GM21737 (cell line): ENCODE data around the gene DAAM1.

Experiments
- ATAC-seq: cut with Tn5 transposase; IDR thresholded peaks from one replicate; pipeline ENCODE4 v1.9.1; 2021; ENCODE audit warnings: mild to moderate bottlenecking, moderate library complexity; ENCODE audit not compliant: unreplicated experiment

The DAAM1 gene

DNA sequence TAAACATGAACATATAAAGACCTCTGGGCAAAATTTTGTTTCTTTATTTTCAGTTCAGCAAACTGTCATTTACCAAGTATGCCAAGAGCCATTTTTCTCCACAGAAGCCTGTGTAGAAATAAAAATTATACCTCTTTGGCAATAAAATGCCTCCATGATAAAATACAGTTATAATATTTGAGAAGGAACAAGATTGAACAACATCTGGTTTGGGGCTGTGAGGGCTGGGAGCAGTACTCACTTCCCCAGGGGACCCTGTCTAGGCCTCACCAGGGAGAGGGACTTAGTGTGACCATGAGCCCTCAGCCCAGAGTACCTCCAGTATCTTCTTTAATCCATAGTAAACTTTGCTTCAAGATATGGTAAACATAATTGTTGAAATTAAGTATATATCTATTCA is 65.1 kb downstream of the DAAM1 start:
- ATAC-seq = no peak

DNA sequence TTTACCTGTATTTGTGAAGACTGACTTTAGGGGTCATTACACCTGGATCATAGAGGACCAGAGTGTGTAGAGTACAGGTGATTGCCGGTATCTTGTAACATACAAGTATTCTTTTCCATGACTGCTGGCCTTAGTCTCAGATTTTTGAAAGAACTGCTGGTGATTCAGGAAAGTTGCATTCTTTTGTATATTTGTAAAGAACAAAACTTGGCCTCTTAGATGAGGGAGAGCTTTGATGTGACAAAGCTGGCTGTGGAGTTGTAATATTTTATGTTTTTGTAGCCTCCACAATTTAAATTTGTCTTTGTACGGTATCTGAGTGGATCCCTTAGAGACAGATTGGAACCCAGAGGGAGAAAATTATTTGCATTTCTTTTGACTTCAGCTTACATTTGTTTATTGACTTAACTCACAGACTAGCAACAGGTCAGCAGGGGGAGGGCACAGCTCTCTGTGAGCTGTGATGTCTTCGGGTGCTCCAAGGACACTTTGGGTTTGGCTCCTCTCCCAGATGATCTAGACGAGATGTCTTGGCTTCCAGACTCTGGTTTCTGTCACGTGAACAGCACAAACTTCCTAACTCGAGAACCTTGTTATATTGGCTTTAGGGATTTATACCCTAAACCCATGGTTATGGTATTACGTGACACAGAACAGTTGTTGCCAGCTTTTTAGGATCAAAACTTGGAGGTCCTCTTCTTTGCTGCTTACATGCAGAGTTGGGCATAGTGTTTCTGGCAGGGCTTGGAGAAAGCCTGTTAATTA is 65.9 kb downstream of the DAAM1 start:
- ATAC-seq = no peak

DNA sequence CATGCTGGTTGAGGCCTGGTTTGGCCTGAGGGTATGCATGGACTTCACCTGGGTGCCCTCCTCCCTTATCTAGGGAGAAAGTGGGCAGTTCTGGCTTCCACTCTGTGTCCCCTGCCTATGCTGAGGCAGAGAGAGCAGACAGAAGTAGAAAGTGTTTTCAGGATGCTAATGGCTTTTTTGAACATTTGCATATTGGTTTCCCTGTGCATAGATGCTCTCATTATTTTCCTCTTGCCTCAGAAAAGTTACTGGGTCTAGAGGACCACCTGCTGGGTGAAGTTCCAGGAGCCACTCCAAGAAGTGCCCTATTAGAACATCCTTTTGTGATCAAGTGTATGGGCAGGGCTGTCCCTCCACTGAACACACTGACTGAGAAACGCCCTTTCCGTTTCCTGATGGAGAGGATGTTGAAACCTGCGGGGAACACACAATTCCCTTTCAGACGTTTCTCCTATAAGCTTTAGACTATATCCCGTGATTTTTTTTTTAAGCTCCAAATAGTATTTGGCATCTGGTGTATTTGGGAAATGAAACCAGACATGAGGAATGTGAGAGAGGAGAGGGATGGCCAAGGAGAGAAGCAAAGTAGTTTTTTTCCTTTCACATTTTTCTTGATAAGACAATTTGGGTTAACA is 66.6 kb downstream of the DAAM1 start:
- ATAC-seq = no peak

DNA sequence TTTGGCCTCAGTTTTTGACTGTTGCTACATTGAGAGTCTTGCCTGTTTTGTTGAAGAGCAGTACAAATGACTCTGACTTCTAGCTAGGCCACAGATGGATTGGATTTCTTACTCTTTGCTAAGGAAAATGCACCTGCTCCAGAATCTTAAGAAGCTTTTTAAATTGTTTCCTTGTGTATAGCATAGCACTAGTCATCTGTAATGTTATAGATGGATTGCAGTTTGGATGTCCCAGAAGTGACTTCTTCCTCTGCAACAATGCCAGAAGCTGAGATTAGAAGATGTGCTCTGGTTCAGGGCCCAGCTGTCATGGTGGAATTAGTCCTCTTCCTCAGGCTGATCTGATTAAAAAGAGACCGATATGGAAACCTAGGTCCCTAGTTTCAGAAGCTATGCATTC is 67.9 kb downstream of the DAAM1 start:
- no peak for ATAC-seq

DNA sequence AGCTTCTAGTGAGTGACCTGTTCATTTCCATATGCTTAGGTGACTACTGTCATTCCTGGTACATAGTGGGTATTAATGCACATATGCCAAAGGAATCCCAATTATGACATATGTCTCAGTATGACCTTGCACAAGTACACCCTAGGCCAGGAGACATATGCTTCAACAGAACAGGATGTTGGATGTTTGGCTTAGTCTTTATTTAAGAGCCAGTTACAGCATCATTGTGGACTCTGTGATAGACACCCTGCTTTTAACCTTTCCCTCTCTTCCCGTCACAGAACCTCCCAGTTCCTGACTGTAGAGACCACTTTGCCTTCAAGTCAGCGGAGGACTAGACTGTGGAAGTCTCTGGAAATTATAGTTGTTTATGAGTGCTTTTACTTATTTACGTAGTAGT is 72.9 kb downstream of the DAAM1 start:
- no peak for ATAC-seq

DNA sequence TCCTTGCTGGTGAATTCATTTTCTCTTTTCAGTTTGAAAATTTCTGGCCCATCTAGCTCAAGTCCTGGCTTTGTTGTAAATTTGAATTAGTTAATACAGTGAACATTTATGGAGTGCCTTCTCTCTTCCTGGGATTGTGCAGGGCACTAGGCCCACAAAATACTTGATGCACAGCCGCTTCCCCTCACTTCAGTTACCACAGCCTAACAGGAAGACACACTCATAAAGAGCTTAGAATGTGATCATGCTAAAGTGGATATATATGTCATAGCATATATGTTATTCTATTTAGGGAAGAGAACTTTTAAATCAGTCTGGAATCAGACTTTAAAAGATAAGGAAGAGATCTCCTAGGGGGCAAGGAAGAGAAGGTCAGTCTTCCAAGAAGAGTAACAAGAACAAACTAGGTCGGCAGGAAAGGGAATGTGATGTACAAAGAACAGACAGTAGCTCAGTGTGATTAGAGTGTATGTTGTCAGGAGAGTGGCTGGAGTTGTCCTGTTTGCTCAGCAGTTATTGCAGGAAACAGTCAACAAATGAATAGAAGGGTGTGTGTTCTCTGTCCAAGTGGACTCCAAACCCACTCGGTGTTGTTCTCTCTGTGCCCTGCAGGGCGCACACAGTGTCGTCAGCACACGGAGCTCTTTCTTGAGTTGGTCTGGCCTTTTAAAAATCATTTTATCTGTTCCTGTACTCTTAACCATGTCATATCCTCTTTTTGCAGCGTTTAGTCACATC is 74.4 kb downstream of the DAAM1 start:
- ATAC-seq = no peak

DNA sequence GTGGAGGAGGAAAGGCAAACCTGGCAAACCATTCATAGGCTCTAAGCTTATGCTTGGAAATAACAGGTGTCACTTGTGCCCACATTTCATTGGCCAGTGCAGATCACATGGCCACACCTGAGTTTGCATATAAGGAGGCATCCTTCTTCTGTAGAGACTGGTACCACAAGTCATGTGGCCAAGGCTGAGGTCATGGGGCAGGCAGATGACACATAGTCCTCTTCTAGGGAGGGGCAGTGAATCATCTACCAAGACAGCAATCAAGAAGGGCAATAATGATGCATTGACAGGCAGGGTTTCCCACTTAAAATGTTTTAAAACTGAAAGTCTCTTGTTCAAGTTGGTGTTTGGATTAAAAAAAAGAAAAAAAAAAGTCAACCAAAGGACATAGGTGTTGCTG is 77.3 kb downstream of the DAAM1 start:
- ATAC-seq = no peak

DNA sequence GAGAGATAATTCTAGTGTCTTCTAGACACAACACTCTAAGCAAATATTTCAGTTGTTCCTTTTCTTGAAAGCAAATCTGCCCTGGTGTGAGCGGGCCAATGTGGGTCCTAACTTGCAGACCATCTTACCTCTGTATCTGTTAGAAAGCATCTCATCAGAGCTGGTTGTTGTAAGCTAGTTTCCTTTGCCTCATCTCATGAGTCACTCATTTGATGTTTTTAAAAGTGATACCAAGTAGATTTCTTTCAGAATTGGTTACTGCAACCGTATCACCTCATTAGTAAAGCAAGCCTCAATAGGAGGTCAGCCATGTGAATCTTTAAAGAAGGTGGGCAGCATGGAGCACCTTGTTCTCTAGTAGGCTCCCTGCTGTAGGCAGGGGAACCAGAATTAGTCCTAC is 78.6 kb downstream of the DAAM1 start:
- ATAC-seq = no peak

DNA sequence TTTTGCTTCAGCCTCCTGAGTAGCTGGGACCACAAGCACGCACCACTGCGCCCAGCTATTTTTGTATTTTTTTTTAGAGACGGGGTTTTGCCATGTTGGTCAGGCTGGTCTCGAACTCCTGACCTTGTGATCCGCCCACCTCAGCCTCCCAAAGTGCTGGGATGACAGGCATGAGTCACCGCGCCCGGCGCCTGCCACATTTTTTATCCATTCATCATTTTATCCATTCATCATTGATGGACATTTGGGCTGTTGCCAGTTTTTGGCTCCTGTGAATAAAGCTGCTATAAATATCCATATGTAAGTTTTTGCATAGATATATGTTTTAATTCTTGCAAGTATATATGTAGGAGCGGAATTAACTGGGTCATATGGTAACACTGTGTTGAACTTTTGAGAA is 79.5 kb downstream of the DAAM1 start:
- ATAC-seq = no peak

DNA sequence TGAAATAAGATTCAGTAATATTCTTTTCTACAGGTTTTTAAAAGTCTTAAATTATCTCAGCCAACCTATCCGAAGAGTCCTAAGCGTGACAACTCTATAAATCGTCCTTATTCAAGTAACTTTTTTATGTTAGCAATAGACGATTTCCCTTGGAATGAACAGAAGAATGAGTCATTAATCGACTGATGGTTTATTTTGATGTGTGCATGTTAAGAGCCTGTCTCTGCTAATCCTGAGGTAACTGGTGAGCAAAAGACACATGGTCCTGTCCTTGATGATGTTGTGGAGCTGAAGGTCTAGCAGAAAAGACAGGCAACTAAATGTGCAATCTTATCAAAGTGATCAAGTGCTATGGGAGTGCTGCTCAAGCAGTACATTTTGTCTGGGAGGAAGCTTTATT is 80.4 kb downstream of the DAAM1 start:
- ATAC-seq = no peak

DNA sequence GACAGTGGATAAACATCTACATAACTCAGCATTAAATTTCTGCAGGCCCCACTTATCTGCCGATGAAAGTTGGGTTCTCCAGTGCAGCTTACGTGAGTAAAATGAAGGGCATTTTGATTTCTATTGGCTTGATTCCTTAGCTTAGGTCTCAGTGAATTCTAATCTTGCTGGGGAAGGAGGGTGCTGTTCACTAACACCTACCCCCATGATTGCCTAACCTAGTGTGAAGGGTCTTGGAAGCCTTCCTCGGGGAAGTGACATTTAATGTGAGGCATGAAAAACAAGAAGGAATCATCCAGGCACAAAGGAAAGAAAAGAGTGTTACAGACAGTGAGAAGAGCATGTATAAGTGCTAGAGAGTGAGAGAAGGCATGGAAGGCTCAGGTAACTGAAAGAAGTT is 81.0 kb downstream of the DAAM1 start:
- ATAC-seq = no peak

DNA sequence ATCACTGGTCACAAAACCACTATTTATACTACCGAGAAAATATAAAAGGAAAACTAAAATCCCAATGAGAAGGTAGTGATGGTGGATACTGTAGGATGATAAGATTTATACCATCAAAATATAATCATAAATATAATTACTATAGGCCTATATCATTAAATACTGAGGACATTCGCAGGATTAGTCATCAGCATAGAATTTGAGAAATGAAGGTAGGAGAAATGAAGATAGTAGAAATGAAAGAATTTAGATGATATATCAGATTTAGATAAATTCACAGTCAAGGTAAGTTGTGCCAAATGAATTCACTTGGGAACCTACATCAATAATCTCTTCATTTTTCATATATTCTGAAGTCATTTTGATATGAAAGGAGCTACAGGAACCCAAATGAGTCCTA is 82.8 kb downstream of the DAAM1 start:
- no peak for ATAC-seq

DNA sequence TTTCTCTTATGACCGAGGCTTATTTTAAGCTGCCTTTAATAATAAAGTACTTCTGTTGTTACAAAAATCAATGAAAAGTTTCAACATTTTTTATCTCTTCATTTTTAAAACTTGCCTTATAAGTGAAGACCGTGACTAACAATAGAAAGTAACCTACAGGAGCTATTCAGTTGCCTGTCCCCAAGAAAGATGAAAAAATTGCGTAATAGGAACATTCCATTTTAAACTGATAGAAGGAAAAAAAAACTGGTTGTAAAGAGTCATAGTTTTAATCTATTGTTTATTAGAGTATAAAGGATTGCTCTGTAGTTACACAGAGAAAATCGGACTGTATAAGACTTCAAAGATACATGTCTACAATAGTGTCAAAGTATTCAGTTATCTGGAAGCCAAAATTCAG is 83.3 kb downstream of the DAAM1 start:
- no peak for ATAC-seq

DNA sequence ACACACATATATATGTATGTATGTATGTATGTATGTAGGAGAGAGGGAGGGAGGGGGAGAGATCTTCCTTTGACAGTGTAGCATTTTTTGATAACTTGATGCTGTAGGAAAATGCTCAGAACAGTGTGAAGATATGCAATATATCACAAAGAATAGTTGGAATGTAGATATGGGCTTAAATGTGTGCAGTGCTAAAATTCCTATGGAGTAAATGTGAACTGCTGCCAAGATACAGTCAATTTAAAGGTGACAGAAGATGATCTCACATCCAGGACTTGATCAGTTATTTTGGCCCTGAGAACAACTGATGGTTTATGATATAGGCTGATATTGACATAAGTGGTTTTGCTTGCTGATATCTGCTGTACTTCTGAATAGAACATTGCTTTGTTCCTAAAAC is 84.2 kb downstream of the DAAM1 start:
- no peak for ATAC-seq

DNA sequence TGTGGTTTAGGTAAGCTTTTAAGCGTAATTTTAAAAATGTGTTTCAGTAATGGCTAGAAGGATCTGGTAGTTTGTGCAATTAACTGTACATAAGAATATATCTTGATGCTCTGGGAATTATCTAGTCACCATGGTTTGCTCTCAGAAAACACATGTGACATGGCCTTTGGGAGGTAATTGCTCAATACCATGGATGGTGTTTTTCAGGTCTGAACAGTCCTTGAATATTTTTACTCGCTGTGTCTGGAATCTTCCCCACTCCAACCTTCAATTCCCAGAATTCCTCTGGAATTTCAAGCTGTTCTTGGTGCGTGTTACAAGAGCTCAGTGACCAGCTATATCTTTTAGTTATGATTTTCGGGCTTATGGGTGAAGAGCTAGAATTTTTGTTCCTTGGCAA is 85.3 kb downstream of the DAAM1 start:
- ATAC-seq = no peak

DNA sequence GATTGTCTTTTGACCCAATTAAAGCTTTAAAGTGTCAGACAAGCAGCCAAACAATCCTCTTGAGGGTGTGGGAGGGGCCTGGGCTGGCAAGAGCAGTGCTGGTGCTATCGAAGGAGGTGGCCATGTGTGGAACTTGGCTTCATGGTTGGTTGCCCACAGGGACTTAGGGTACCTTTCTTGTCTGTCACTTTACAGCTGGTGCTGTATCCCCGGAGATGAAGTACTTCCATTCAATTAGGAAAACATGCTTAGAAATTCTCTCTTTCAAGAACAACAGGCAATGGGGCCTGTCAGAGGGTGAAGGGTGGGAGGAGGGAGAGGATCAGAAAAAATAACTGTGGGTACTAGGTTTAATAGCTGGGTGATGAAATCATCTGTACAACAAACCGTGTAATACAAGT is 86.5 kb downstream of the DAAM1 start:
- peak; percentile 64 for ATAC-seq

DNA sequence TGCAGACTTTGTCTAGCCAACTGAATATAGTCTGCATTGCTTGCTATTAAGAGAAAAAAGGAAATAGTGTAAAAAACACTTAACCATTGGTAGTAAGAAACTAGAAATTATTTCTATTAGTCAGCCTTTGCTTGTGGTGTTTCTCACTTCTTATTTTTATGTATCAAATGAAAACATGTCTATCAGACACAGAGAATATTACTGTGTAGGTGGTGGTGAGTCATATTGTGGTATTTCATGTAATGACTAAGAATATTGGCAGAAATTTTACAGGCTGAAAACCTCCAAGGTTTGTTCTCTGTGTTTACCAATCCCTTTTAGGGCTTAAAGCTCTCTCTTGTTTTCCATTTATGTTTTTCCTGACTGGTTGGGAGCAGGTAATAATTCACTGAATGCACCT is 87.2 kb downstream of the DAAM1 start:
- ATAC-seq = peak; percentile 82

DNA sequence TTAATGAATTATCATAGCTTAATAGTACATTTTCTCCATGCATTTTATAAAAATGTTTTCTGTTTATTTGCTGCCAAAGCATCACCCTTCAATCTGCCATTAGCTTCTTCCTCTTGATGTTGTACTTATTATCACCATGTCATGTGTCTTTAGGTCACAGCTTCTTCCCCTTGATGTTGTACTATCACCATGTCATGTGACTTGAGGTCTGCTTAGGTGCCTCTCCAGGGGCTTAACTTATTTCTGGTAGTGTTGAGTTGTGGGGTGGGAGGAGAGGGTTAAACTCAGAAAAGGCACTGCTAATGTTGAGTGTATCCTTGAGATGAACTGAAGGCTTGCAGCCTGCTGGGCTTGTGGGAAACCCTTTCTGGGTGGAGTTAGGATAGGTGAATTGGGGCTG is 87.8 kb downstream of the DAAM1 start:
- ATAC-seq = no peak

DNA sequence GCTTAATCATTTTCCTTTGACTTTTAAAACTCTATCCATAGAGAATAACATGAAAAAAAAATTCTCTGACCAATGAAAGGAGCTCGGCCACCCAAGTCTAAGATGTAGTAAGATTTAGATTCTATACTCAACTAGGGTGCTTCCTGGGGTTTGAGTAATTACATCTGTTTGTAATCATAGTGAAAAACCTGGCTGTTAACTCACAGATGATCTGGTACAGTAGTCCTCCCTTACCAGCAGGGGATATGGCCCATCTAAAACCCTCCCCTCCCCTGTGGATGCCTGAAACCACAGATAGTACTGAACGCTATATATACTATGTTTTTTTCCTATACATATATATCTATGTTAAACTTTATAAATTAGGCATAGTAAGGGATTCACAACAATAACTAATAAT is 89.2 kb downstream of the DAAM1 start:
- no peak for ATAC-seq

DNA sequence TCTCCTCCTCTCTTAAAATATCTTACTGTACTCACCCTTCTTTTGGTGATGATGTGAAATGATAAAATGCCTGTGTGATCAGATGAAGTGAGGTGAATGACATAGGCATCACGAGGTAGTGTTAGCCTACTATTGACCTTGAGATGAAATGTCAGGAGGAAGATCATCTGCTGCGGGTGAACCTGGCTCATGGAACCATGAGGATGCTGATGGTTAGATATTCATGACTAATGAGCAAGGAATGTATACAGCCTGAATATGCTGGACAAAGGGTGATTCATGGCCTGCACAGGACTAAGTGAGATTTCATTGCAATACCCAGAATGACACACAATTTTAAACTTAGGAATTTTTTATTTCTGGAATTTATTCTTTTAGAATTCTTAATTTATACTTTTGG is 89.6 kb downstream of the DAAM1 start:
- ATAC-seq = no peak

DNA sequence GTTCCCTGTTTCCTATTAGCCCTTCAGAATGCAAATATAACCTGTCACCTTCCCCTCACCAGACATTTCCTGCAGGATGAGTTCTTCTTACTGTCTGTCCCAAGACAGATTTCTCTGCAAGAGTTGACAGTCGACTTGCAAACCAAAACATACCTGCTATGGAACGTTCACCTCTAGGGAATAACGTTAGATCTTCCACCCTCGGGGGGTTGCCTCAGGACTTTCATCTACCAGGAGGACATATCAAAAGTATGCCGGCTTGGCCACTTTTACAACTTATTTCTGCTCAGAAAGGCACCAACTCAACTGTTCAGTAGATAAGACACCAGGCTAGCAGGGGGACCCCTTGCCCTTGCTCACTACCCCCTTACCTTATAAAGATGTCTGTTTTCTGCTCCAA is 92.5 kb downstream of the DAAM1 start:
- no peak for ATAC-seq
